COR-L47 (cell line): ENCODE data around the gene FGF14.
A peak's percentile ranks its signal among the peaks of the same experiment; 100 is the strongest.

ENCODE experiments used
- DNase-seq: peaks from one replicate; lab custom pipeline; 2025; lab: John Stamatoyannopoulos, UW

The FGF14 gene

GRCh38 chr13:102401766-102402165 is at the start of gene FGF14:
FGF14 (minus strand) TSS chr13:102402048.
- DNase-seq, result no peak

- DNase-seq, result no peak
These were observed 41.4 kb upstream of the FGF14 start for GRCh38 chr13:102443249-102443648.

GRCh38 chr13:102441085-102441484 is 39.2 kb upstream of the FGF14 start:
- DNase-seq, result no peak

GRCh38 chr13:102440259-102440936 is 38.5 kb upstream of the FGF14 start:
- DNase-seq, result no peak

- no peak for DNase-seq
These were observed 20.8 kb upstream of the FGF14 start for GRCh38 chr13:102422690-102423089.

GRCh38 chr13:102405499-102406100 is 3.8 kb upstream of the FGF14 start:
- no peak for DNase-seq

GRCh38 chr13:102402290-102402689 is 442 bp upstream of the FGF14 start:
- DNase-seq, result peak; percentile 73

- DNase-seq, result no peak
These were observed 583 bp downstream of the FGF14 start for GRCh38 chr13:102401265-102401664.

- DNase-seq, result no peak
These were observed 1.1 kb downstream of the FGF14 start for GRCh38 chr13:102400675-102401145.

GRCh38 chr13:102399791-102400674 is 1.8 kb downstream of the FGF14 start:
- DNase-seq, result peak; percentile 26

GRCh38 chr13:102395939-102396338 is 5.9 kb downstream of the FGF14 start:
- no peak for DNase-seq

- no peak for DNase-seq
These were observed 6.7 kb downstream of the FGF14 start for GRCh38 chr13:102395174-102395573.

GRCh38 chr13:102394158-102395053 is 7.4 kb downstream of the FGF14 start:
- DNase-seq, result peak; percentile 97

GRCh38 chr13:102392481-102393209 is 9.2 kb downstream of the FGF14 start:
- no peak for DNase-seq

GRCh38 chr13:102386461-102386860 is 15.4 kb downstream of the FGF14 start:
- no peak for DNase-seq

- no peak for DNase-seq
These were observed 21.8 kb downstream of the FGF14 start for GRCh38 chr13:102380012-102380411.

- DNase-seq, result no peak
These were observed 25.5 kb downstream of the FGF14 start for GRCh38 chr13:102376318-102376717.

GRCh38 chr13:102374726-102375125 is 27.1 kb downstream of the FGF14 start:
- no peak for DNase-seq

GRCh38 chr13:102374233-102374632 is 27.6 kb downstream of the FGF14 start:
- no peak for DNase-seq

- no peak for DNase-seq
These were observed 28.6 kb downstream of the FGF14 start for GRCh38 chr13:102373221-102373620.

- DNase-seq, result no peak
These were observed 32.5 kb downstream of the FGF14 start for GRCh38 chr13:102369302-102369701.
